Neural cell (in vitro differentiated cells): Measurements from ENCODE around the gene HOXA3. TPM values are rescaled to one million over a fixed set of nuclear protein-coding genes. Genes with fewer than 3 reads are reported as not detected.

Source experiments
- H2AFZ ChIP-seq: fragments of 200-600, 300-800 bp; sonication (generic), shearing (Covaris generic); 2 replicates; pipeline ENCODE4 v1.6.0; 2014; ENCODE audit warnings: low read depth, mild to moderate bottlenecking, antibody characterized with exemption, low read length, moderate library complexity
- H3F3A ChIP-seq: fragments of 200-600 bp; shearing (Covaris generic); 2 replicates; pipeline ENCODE4 v1.6.1; 2016; ENCODE audit warnings: mild to moderate bottlenecking, moderate library complexity, mixed read lengths, antibody characterized with exemption, low read length; ENCODE audit not compliant: insufficient read depth, poor library complexity, severe bottlenecking
- H3K27ac ChIP-seq: fragments of 200-600, 300-800 bp; sonication (generic), shearing (Covaris generic); 2 replicates; pipeline ENCODE4 v1.5.1; 2014; ENCODE audit warnings: mild to moderate bottlenecking, low read length, moderate library complexity
- H3K27me3 ChIP-seq: fragments of 300-800, 200-600 bp; sonication (generic), shearing (Covaris generic); 2 replicates; pipeline ENCODE4 v1.6.0; 2014; ENCODE audit warnings: mild to moderate bottlenecking, low read depth, low read length, moderate library complexity; ENCODE audit not compliant: insufficient read depth
- H3K36me3 ChIP-seq: fragments of 300-800, 200-600 bp; sonication (generic), shearing (Covaris generic); 2 replicates; pipeline ENCODE4 v1.5.1; 2014; ENCODE audit warnings: mild to moderate bottlenecking, antibody characterized with exemption, low read length, moderate library complexity; ENCODE audit not compliant: insufficient read depth
- H3K4me2 ChIP-seq: fragments of 300-800, 200-600 bp; sonication (generic), shearing (Covaris generic); 2 replicates; pipeline ENCODE4 v1.6.0; 2014; ENCODE audit warnings: mild to moderate bottlenecking, low read length
- H3K4me3 ChIP-seq: fragments of 300-800, 200-600 bp; sonication (generic), shearing (Covaris generic); 2 replicates; pipeline ENCODE4 v1.5.1; 2014; ENCODE audit warnings: mild to moderate bottlenecking, low read length, moderate library complexity
- H3K79me2 ChIP-seq: fragments of 200-600 bp; shearing (Covaris generic); replicated peaks from 2 replicates; pipeline ENCODE4 v1.6.0; 2014; ENCODE audit warnings: mild to moderate bottlenecking, low read length, moderate library complexity; ENCODE audit not compliant: insufficient read depth
- H3K9ac ChIP-seq: fragments of 300-800, 200-600 bp; sonication (generic), shearing (Covaris generic); 2 replicates; pipeline ENCODE4 v1.6.1; 2016; ENCODE audit warnings: mild to moderate bottlenecking, low read length, mixed read lengths
- H3K9me2 ChIP-seq: fragments of 200-600 bp; shearing (Covaris generic); 2 replicates; pipeline ENCODE4 v1.6.1; 2016; ENCODE audit warnings: mild to moderate bottlenecking, low read length, mixed read lengths; ENCODE audit not compliant: insufficient read depth
- H3K9me3 ChIP-seq: fragments of 200-600, 300-800 bp; sonication (generic), shearing (Covaris generic); 2 replicates; pipeline ENCODE4 v1.6.1; 2016; ENCODE audit warnings: mild to moderate bottlenecking, mixed run types, low read length, moderate library complexity, mixed read lengths
- H4K20me1 ChIP-seq: fragments of 200-600 bp; shearing (Covaris generic); 2 replicates; pipeline ENCODE4 v1.6.1; 2016; ENCODE audit warnings: mild to moderate bottlenecking, mixed run types; ENCODE audit not compliant: insufficient read depth
- CTCF ChIP-seq: fragments of 450-650 bp; IDR thresholded peaks from 2 replicates; pipeline ENCODE4 v1.5.1; 2014; ENCODE audit warnings: antibody characterized with exemption, mild to moderate bottlenecking, moderate library complexity; ENCODE audit not compliant: poor library complexity, severe bottlenecking
- EP300 ChIP-seq: fragments of 450-650 bp; conservative IDR thresholded peaks from 2 replicates; pipeline ENCODE4 v1.6.1; 2014; ENCODE audit warnings: antibody characterized with exemption, mild to moderate bottlenecking, moderate library complexity; ENCODE audit not compliant: poor library complexity, severe bottlenecking
- EZH2 ChIP-seq: fragments of 200-600, 300-800 bp; shearing (Covaris generic), sonication (generic); IDR thresholded peaks from 2 replicates; pipeline ENCODE4 v1.6.1; 2014; ENCODE audit warnings: antibody characterized with exemption, low read length, borderline replicate concordance, mild to moderate bottlenecking; ENCODE audit not compliant: insufficient read depth, poor library complexity, severe bottlenecking
- MXI1 ChIP-seq: fragments of 450-650 bp; conservative IDR thresholded peaks from 2 replicates; pipeline ENCODE4 v1.6.1; 2014; ENCODE audit warnings: antibody characterized with exemption, mild to moderate bottlenecking; ENCODE audit not compliant: poor library complexity, severe bottlenecking
- POLR2AphosphoS5 ChIP-seq: IDR thresholded peaks from 2 replicates; pipeline ENCODE4 v1.6.1; 2012
- RAD21 ChIP-seq: fragments of 450-650 bp; conservative IDR thresholded peaks from 2 replicates; pipeline ENCODE4 v1.6.1; 2014; ENCODE audit warnings: antibody characterized with exemption, mild to moderate bottlenecking, moderate library complexity
- REST ChIP-seq: IDR thresholded peaks from 2 replicates; pipeline ENCODE4 v1.6.1; 2012; ENCODE audit warnings: borderline replicate concordance
- SMC3 ChIP-seq: fragments of 450-650 bp; conservative IDR thresholded peaks from 2 replicates; pipeline ENCODE4 v1.6.1; 2014; ENCODE audit warnings: antibody characterized with exemption, mild to moderate bottlenecking, moderate library complexity; ENCODE audit not compliant: poor library complexity
- TAF1 ChIP-seq: IDR thresholded peaks from 2 replicates; pipeline ENCODE4 v1.6.1; 2012; ENCODE audit warnings: low read depth
- polyA plus RNA-seq: library from polyadenylated mRNA; depleted of rRNA; stranded (reverse); fragments of >200 nt; gene quantifications from 2 replicates; pipeline ENCODE4 v1.2.3, GENCODE V29; 2014

HOXA3 gene
- polyA plus RNA-seq, 1 donor from 2014 or later, result not detected

- Histone ChIP-seq H3K27ac (no peak within 1 kb of the TSS), H3K9ac (no peak within 1 kb of the TSS), H3K27me3 (peaks cover 100% of the 10 kb centered on the region)
Measured at GRCh38 chr7:27173956-27174873, 21.8 kb upstream of the HOXA3 start, which contains the start of gene HOXA10. HOXA10 (minus strand) TSS chr7:27174320; CDS start chr7:27174306, 14 bp downstream.

More at GRCh38 chr7:27173956-27174873, 21.8 kb upstream of the HOXA3 start, which contains the start of gene HOXA10:
- Histone ChIP-seq H3K79me2 (no peaks in the 10 kb centered on the region), H2AFZ (no peak within 1 kb of the TSS), H3F3A (no peaks in the 10 kb centered on the region), H3K9me2 (no peaks in the 10 kb centered on the region), H3K36me3 (no peaks in the 10 kb centered on the region), H3K4me2 (no peak within 1 kb of the TSS), H3K9me3 (peaks cover 11% of the 10 kb centered on the region), H3K4me3 (peak within 1 kb of the TSS; percentile 52), H4K20me1 (no peaks in the 10 kb centered on the region)
- TF ChIP-seq EP300 (no peak), RAD21 (no peak), EZH2 (no peak), MXI1 (no peak), SMC3 (no peak), POLR2AphosphoS5 (no peak), TAF1 (no peak), REST (no peak), CTCF (no peak)
